ENCODE results near the gene CBFA2T3. TPM values are rescaled to one million over a fixed set of nuclear protein-coding genes. Genes with fewer than 3 reads are reported as not detected.

CBFA2T3 gene
- total and polyA plus RNA-seq, 2 of the 13 experiments (the other 11 are each of a cell fraction or from before 2014, with no cell fraction given): 0.05 TPM; not detected in 1

DNA sequence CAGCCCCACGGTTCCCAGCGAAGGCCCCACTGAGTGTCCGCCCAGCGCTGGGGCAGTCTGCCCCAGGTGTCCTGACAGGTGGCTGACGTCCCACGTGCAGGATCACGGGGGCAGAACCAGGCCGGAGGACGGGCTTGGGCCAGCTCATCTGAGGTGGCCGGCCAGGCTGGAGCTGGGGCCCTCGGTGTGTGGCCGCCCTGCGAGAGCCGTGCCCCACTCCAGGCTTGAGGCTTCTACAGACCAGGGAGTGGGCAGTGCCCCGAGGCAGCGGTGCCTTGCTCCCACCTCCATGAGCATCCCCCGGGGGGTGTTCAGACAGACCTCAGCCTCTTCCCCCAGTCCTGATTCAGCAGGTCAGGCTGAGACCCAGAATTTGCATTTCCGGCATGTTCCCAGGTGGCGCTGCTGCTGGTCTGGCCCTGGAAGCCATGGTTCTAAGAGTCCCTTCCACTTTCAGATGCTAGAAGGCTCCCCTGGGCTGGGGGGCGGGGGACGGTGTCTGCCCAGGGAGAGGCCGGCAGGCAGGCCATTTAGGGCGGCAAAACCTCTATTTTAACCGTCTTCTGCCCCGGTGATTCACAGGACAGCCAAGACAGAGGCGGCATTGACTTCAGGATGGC lies 75.2 kb downstream of the CBFA2T3 start (continued):
- TF ChIP-seq HNF1B (CRISPR knock-in tag; IDR thresholded peaks at IDR 0.05) (no peak), SAFB2 (CRISPR knock-in tag; IDR thresholded peaks at IDR 0.05; ENCODE audit: borderline replicate concordance, low read depth) (no peak), ELF1 (CRISPR knock-in tag; IDR thresholded peaks at IDR 0.05) (peak; percentile 68), ATF4 (CRISPR knock-in tag; IDR thresholded peaks at IDR 0.05) (no peak), ZNF703 (CRISPR knock-in tag; IDR thresholded peaks at IDR 0.05; ENCODE audit: borderline replicate concordance) (no peak), ZFX (CRISPR knock-in tag; IDR thresholded peaks at IDR 0.05; ENCODE audit: low read depth) (peak; percentile 25; the same call in 1 of the 2 replicates), ZFP82 (CRISPR knock-in tag; IDR thresholded peaks at IDR 0.05; ENCODE audit: borderline replicate concordance) (no peak), CHD4 (IDR thresholded peaks at IDR 0.05; ENCODE audit: borderline replicate concordance, low read length) (no peak), ZSCAN9 (CRISPR knock-in tag; IDR thresholded peaks at IDR 0.05; ENCODE audit: borderline replicate concordance) (no peak), ZSCAN29 (CRISPR knock-in tag; conservative IDR thresholded peaks at IDR 0.05) (no peak), CBX1 (IDR thresholded peaks at IDR 0.05; ENCODE audit: low read depth) (no peak), ZNF513 (CRISPR knock-in tag; conservative IDR thresholded peaks at IDR 0.05) (no peak), GABPB1 (CRISPR knock-in tag; IDR thresholded peaks at IDR 0.05) (peak; percentile 10; the same call in 1 of the 2 replicates), SIX4 (CRISPR knock-in tag; IDR thresholded peaks at IDR 0.05) (no peak), HNF1A (IDR thresholded peaks at IDR 0.05; ENCODE audit: low read depth) (no peak), HNF1A (CRISPR knock-in tag; IDR thresholded peaks at IDR 0.05; ENCODE audit: borderline replicate concordance) (no peak), KMT2A (CRISPR knock-in tag; IDR thresholded peaks at IDR 0.05) (no peak), ZC3H4 (CRISPR knock-in tag; IDR thresholded peaks at IDR 0.05; ENCODE audit: borderline replicate concordance) (no peak), KDM5B (CRISPR knock-in tag; IDR thresholded peaks at IDR 0.05; ENCODE audit: borderline replicate concordance) (no peak)
- TF ChIP-seq, protein P1, sequence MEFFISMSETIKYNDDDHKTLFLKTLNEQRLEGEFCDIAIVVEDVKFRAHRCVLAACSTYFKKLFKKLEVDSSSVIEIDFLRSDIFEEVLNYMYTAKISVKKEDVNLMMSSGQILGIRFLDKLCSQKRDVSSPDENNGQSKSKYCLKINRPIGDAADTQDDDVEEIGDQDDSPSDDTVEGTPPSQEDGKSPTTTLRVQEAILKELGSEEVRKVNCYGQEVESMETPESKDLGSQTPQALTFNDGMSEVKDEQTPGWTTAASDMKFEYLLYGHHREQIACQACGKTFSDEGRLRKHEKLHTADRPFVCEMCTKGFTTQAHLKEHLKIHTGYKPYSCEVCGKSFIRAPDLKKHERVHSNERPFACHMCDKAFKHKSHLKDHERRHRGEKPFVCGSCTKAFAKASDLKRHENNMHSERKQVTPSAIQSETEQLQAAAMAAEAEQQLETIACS (CRISPR knock-in tag; IDR thresholded peaks at IDR 0.05): no peak

Measured in HepG2 (cell line).